Ishikawa (cell line): ENCODE results near the gene COP1.

Experiments
- CEBPB ChIP-seq: IDR thresholded peaks from 2 replicates; pipeline ENCODE4 v1.6.1; 2012
- CREB1 ChIP-seq: IDR thresholded peaks from 2 replicates; pipeline ENCODE4 v1.6.1; 2012; ENCODE audit warnings: low read depth
- EGR1 ChIP-seq: IDR thresholded peaks from 2 replicates; pipeline ENCODE4 v1.6.1; 2012
- EP300 ChIP-seq: IDR thresholded peaks from 2 replicates; pipeline ENCODE4 v1.6.1; 2012; ENCODE audit warnings: borderline replicate concordance
- FOXM1 ChIP-seq: IDR thresholded peaks from 2 replicates; pipeline ENCODE4 v1.6.1; 2012; ENCODE audit warnings: low read depth, borderline replicate concordance
- MAX ChIP-seq: IDR thresholded peaks from 2 replicates; pipeline ENCODE4 v1.6.1; 2012
- NFIC ChIP-seq: IDR thresholded peaks from 2 replicates; pipeline ENCODE4 v1.6.1; 2012
- RAD21 ChIP-seq: IDR thresholded peaks from 2 replicates; pipeline ENCODE4 v1.6.1; 2012; ENCODE audit warnings: low read depth
- REST ChIP-seq: IDR thresholded peaks from 2 replicates; pipeline ENCODE4 v1.6.1; 2012; ENCODE audit warnings: low read depth, mild to moderate bottlenecking
- TAF1 ChIP-seq: IDR thresholded peaks from 2 replicates; pipeline ENCODE4 v1.6.1; 2012; ENCODE audit warnings: low read depth, mild to moderate bottlenecking
- TCF12 ChIP-seq: IDR thresholded peaks from 2 replicates; pipeline ENCODE4 v1.6.1; 2012; ENCODE audit warnings: low read depth
- TEAD4 ChIP-seq: IDR thresholded peaks from 2 replicates; pipeline ENCODE4 v1.6.1; 2012
- YY1 ChIP-seq: IDR thresholded peaks from 2 replicates; pipeline ENCODE4 v1.6.1; 2012; ENCODE audit warnings: low read depth
- ZBTB7A ChIP-seq: IDR thresholded peaks from 2 replicates; pipeline ENCODE4 v1.6.1; 2012; ENCODE audit warnings: low read depth
- TF ChIP-seq, protein P1 (sequence below): IDR thresholded peaks from 2 replicates; pipeline ENCODE4 v1.6.1; 2012

COP1 gene

GRCh38 chr1:176201568-176201967 is 5.5 kb downstream of the COP1 start:
- TF ChIP-seq FOXM1 (no peak), TEAD4 (no peak), REST (no peak), RAD21 (no peak), ZBTB7A (no peak), NFIC (no peak), CREB1 (no peak), CEBPB (no peak), YY1 (no peak), EGR1 (no peak), TAF1 (no peak), MAX (no peak), EP300 (no peak), TCF12 (no peak)
- TF ChIP-seq, protein P1, sequence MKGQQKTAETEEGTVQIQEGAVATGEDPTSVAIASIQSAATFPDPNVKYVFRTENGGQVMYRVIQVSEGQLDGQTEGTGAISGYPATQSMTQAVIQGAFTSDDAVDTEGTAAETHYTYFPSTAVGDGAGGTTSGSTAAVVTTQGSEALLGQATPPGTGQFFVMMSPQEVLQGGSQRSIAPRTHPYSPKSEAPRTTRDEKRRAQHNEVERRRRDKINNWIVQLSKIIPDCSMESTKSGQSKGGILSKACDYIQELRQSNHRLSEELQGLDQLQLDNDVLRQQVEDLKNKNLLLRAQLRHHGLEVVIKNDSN = no peak

DNA sequence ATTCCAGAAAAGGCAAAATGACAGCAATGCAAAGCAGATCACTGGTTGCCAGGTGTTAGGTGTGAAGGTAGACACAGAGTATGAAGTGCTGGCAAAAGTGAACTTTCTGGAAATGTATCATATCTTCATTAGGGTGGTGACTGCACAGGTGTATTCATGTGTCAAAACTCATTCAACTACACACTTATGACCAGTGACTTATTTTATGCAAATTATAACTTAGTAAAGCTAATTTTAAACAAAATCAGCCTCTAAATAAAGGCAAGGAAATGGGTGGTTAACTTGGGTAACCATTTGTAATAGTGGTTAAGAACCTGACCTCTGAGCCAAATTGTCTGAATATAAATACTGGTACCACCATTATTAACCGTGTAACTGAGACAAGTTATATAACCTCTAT is 7.4 kb downstream of the COP1 start:
- TF ChIP-seq, protein P1 = no peak
- TF ChIP-seq TAF1 (no peak), FOXM1 (no peak), RAD21 (no peak), ZBTB7A (no peak), EP300 (no peak), CEBPB (no peak), TEAD4 (no peak), CREB1 (no peak), EGR1 (no peak), YY1 (no peak), MAX (no peak), NFIC (no peak), TCF12 (no peak), REST (no peak)

DNA sequence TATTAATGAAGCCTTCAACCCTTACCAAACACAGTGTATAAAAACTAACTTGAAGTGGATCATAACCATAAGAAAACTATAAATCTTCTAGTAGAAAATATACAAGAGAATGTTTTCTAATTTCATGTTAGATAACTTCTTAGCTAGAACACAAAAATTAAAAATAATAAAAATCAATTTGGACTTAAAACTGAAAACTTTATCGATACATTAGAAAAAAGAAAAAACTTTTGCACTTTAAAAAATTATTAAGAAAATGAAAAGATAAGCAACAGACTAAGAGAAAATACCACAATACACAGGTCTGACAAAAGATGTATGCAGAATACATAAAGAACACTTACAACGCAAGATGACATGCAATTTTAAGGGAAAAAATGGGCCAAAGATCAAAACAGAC is 8.7 kb downstream of the COP1 start:
- TF ChIP-seq TAF1 (no peak), MAX (no peak), YY1 (no peak), ZBTB7A (no peak), RAD21 (no peak), CREB1 (no peak), FOXM1 (no peak), TEAD4 (no peak), NFIC (no peak), TCF12 (no peak), EP300 (no peak), EGR1 (no peak), REST (no peak), CEBPB (no peak)
- TF ChIP-seq, protein P1 = no peak

- no peak for TF ChIP-seq ZBTB7A
Observed at GRCh38 chr1:176196728-176197127, 10.4 kb downstream of the COP1 start.
